Left renal pelvis (tissue), 4 donors: ENCODE measurements around the gene NEURL1. TPM values are rescaled to one million over a fixed set of nuclear protein-coding genes. Genes with fewer than 3 reads are reported as not detected.
"Not testable (repeated sequence)": the region's sequence is repeated elsewhere in the genome, so short reads cannot be mapped to it uniquely, and the experiment has no call there.

Experiments used
- DNase-seq, 4 donors: peaks; one replicate each; pipeline ENCODE4 v3.0.0-alpha.2; 2013; ENCODE audit warnings: low read depth in 4 of 4, low spot score in 3 of 4
- polyA plus RNA-seq, 4 donors: library from polyadenylated mRNA; unstranded; fragments of 120-200 nt; gene quantifications; one replicate each; pipeline ENCODE4 v1.2.1, GENCODE V29; 2013; ENCODE audit not compliant: insufficient read length in 4 of 4

NEURL1 gene
- polyA plus RNA-seq, 4 donors = 0.83 to 3.3 (median 0.92) TPM

- no peak for DNase-seq
Observed at GRCh38 chr10:103459615-103460014, 33.9 kb upstream of the NEURL1 start.

DNA sequence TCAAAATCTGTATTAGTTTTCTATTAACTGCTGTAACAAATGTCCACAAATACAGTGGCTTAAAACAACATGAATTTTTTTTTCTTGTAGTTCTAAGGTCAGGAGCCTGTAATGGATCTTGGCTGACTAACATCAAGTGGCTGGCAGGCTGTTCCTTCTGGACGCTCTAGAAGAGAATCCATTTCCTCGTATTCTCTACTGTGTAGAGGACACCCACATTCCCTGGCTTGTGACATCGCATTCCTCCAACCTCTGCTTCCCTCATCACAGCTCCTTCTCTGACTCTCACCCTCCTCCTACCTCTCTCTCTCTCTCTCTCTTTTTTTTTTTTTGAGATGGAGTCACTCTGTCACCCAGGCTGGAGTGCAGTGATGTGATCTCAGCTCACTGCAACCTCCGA lies 30.0 kb upstream of the NEURL1 start:
- DNase-seq = no peak

- DNase-seq = no peak
Observed at GRCh38 chr10:103465411-103466179, 27.9 kb upstream of the NEURL1 start.

DNA sequence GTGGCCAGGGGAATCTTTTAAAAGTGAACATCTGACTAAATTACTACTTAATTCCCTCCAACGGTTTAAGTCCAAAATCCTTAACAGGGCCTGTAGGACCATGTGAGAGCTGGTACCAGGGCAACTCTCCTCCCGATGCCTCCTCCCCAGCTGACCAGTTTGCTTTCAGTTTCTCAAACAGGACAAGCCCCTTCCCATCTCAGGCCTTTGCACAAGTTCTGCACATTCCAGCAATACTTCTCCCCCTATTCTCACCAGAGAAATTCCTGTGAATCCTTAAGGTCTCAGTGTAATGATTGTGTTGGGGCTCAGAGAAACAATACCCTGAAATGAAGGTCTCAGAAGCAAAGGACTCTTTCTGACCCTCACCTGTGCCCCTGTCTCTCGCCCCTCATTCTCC lies 26.8 kb upstream of the NEURL1 start:
- no peak for DNase-seq

GRCh38 chr10:103467406-103467805 lies 26.1 kb upstream of the NEURL1 start:
- DNase-seq = no peak

GRCh38 chr10:103469201-103469600 lies 24.3 kb upstream of the NEURL1 start:
- no peak for DNase-seq

DNA sequence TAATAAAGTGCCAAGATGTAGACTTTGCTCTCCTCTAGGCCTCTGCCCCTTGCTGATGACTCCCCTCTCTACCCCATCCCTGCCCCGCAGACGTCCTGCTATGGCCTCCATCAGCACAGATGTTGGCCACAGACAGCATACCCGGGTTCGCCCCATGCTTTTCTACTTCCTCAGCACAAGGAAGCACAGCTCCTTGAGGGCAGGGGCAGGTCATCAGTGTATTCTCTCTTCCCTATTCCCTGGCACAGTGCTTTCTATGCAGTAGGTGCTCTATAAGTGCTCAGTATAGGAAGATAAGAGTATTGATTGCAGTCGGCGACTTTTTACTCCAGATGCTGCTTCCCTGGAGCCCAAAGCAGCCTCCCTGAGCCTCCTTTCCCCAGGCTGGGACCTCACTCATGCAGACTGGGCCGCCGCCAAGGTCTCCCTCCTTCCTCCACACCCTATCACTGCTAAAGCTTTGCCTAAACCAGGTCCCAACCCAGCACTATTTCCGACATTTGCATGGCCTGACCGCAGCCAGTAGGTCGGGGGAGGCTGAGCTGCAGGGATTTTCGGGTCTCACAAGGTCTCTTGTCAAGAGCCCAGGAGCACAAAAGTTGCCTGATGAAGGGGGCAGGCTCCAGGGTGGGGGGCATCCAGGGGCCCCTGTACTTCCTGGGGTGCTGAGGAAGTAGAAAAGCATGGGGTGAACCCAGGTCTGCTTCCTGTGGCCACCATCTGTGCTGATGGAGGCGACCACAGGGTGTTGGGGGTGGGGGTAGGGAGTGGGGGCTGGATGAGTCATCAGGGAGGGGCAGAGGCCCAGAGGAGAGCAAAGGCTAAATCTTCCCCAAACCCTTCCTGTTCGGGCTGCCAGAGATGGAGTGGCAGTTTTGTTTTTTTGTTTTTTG lies 22.5 kb upstream of the NEURL1 start:
- no peak for DNase-seq

DNA sequence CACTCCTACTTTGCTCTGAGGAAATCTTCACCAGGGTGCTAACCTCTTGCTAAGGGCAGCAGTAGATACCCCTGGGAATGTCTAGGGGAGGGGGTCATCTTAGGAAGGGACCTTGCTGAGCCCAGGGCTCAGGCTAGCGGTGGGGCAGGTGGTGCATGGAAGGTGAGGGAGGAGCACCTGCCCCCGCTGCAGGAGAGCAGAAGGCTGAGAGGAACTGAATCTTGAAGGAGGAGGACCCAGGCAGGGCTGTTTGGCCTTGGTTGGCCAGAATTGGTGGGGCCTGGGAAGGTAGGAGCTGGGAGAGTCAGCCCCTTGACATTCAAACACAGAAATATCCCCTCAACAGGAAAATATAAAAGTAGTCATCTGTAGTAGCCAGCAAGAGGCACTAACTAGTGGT lies 21.5 kb upstream of the NEURL1 start:
- DNase-seq = no peak

- DNase-seq = no peak
Observed at GRCh38 chr10:103473261-103473671, 20.2 kb upstream of the NEURL1 start.

DNA sequence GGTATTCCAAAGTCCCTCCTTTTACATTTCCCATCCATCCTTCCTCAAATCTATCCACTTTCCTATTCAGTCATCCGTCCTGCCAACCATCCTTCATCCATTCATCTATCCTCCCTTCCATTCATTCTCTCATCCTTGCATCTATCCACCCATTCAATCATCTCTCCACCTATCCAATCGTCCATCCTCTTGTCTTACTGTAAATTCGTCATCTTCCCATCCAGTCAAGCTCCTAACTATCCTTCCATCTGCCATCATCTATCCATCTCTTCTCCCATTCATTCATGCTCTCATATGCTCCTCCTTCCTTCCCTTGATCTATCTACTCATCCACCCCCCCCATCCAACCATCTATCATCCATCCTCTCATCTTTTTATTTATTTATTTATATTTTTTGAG lies 19.4 kb upstream of the NEURL1 start:
- DNase-seq = no peak

- no peak for DNase-seq
Observed at GRCh38 chr10:103475437-103475836, 18.1 kb upstream of the NEURL1 start.

DNA sequence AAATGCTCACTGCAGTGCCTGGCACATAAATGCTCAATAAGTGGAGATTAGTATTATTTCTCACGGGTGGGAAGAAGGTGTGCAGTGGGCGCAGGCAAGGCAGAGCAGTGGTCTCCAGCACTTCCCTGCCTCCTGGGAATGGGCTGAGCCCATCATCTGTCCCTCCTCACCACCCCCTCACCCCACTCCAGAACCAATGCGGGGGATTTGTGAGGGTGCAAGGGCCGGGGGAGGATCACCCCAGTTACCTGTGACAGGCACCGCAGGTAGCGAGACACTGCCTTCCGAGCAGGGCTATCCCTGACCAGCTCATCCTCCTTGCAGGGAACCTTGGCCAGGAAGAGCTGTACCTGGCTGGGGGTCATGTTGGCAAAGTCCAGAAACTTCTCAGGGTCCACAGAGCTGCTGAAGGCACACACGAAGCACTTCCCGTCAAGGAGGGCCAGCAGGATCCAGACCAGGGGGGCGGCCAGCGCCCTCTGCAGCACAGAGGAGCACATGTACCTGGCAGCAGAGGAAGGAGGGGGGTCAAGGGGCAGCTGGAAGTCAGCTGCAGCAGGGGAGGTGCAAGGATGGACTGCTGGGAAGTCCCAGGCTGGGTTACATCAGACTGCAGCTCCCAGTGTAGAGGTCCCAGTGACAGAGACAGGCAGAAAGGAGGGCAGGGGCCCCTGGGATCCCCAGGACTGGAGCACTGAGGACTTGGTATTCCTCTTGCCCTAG lies 17.3 kb upstream of the NEURL1 start:
- no peak for DNase-seq

DNA sequence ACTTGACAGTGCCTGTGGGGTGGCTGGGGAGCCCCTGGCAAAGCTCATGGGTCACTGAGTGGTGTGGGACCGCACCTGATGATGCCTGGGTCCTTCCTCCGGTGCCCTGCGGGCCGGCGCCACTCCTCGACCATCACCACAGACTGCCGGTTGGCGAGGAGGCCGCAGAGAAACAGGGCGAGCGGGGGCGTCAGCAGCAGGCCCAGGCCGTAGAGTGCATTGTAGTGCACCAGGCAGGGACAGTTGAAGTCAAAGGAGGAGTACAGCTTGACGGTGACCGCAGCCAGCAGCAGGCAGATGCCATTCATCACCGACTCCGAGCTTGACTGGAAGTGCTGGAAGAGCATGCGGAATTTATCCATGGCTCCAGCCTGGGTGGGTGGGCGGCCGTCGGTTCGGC lies 14.8 kb upstream of the NEURL1 start:
- no peak for DNase-seq

DNA sequence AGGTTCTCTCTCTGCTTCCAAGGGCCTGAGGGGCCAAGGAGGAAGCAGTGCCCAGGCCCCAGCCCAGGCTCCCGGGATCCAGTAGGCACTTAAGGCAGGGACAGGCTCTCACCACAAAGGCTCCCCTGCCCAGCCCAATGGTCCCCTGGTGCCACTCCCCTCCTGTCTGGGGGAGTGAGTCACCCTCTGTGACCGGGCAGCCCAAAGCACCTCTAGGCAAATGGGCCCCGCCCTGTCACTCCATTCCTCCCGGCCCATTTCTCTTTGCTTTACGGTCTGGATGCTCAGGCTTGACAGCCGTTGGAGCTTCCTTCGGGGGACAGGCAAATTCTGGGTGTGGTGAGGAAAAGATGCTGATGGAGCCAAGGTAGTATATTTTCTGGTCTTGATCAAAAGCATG lies 14.4 kb upstream of the NEURL1 start, which contains the start of gene CALHM3:
Gene CALHM3 (minus strand): TSS at position 106 of the 400 bp plus-strand sequence. CDS start 208 bp downstream, outside the sequence.
- no peak for DNase-seq

GRCh38 chr10:103480521-103480920 lies 13.0 kb upstream of the NEURL1 start:
- DNase-seq = no peak

DNA sequence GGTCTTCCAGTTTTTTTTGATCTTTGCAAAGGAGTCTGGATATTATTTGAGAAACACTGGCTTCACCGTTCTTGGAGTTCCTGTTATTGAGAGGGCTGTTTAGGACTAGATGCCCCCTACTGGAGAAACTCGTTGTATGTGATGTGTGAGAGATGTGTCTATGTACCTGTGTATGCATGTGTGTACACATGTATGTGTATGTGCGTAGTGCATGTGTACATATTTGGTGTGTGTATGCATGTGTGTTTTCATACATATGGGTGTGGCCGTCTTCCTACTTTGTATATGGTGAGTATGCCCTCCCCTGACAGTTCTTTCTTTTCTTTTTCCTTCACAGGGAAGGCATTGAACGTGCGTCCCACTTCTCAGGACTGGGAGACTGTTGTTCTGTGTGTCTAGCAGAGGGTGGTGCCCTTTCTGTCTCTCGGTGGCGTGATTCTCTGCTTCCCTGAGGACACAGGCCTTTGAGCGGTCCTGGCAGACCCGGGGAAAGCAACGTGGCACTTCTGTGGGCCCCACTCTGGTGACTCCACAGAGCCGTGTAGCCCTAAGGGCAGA lies 11.5 kb upstream of the NEURL1 start:
- DNase-seq = no peak

GRCh38 chr10:103486635-103487409 lies 6.7 kb upstream of the NEURL1 start:
- not testable (repeated sequence) for DNase-seq

GRCh38 chr10:103487410-103487708 lies 6.1 kb upstream of the NEURL1 start:
- no peak for DNase-seq

DNA sequence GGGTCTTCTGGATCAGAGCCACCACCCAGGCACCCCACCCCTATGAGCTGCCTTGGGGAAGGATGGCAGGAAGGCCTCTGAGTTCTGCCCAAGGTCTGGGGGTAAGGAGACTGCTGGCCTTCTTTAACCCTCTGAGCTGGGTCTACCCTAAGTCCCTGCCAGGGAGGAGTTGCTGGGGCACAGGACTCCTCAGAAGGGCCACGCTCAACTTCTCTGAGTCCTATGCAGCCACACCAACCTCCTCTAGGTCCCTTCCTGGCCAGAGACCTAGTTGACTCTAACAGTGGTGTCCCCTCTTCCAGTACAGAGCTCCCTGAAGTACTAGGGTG lies 2.6 kb upstream of the NEURL1 start:
- no peak for DNase-seq

DNA sequence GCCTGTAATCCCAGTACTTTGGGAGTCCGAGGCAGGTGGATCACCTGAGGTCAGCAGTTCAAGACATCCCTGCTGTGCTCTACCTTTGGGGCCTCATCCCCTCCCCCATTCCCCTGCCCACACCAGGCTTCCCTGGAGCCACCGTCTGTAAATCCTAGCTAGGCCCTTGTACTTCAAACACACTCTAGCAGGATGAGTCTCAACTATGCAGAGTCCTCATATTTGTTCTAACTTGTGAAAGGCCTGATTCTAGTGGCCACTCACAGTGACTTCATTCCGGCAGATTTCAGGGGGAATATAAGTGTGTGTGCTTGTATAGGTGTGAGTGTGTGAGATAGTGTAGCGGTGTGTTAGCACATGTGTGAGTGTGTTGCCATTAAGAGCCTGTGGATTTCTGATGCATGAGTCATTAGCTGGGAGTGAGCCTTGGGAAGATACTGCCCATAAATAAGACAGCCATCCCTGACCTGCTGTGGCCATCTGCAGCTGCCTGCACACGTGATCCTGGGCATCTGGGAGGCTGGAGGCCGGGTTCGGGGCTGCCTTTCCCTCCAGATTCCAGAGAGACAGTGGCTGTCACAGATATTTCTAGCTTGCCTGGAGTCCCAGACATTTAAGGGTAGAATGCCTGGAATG lies 1.7 kb upstream of the NEURL1 start:
- no peak for DNase-seq
